Stimulated activated CD4-positive, alpha-beta T cell treated with anti-CD3 and anti-CD28 coated beads, TNF-alpha, amount 100 ng/mL, for 24 hours (primary cell): Measurements from ENCODE around the gene RNF10.
A peak's percentile ranks its signal among the peaks of the same experiment; 100 is the strongest.
"Not testable (repeated sequence)": the region's sequence is repeated elsewhere in the genome, so short reads cannot be mapped to it uniquely, and the experiment has no call there.

Experiments used
- DNase-seq, 3 experiments: peaks; one replicate each; pipeline ENCODE4 v3.0.0-alpha.2; 2020; ENCODE audit warnings: low read depth in 3 of 3

RNF10 gene

GRCh38 chr12:120580787-120581723, 46.9 kb downstream of the RNF10 start, which contains the start of gene POP5:
TSS of gene POP5 (minus strand) at chr12:120581402. CDS start at chr12:120581362, 40 bp downstream.
- peak; percentile 84 to 95 (median 91) for DNase-seq

GRCh38 chr12:120581998-120582397, 47.8 kb downstream of the RNF10 start:
- no peak for DNase-seq

GRCh38 chr12:120583478-120584030, 49.4 kb downstream of the RNF10 start:
- DNase-seq, result peak; percentile 71 to 84 (median 80)

GRCh38 chr12:120584343-120585149, 50.4 kb downstream of the RNF10 start:
- DNase-seq, result peak; percentile 15 to 43 (median 36)

- no peak for DNase-seq
Observed at GRCh38 chr12:120586206-120586605, 52.0 kb downstream of the RNF10 start.

- no peak for DNase-seq
Observed at GRCh38 chr12:120586860-120587259, 52.7 kb downstream of the RNF10 start.

- no peak for DNase-seq
Observed at GRCh38 chr12:120588371-120588770, 54.2 kb downstream of the RNF10 start.

GRCh38 chr12:120588948-120589930, 55.1 kb downstream of the RNF10 start:
- no peak for DNase-seq

- no peak for DNase-seq
Observed at GRCh38 chr12:120590741-120591407, 56.7 kb downstream of the RNF10 start.

GRCh38 chr12:120592121-120593049, 58.2 kb downstream of the RNF10 start:
- DNase-seq, result no peak

GRCh38 chr12:120596901-120597300, 62.7 kb downstream of the RNF10 start:
- DNase-seq, result no peak

GRCh38 chr12:120597861-120598260, 63.7 kb downstream of the RNF10 start:
- DNase-seq, result no peak

- DNase-seq, result no peak
Observed at GRCh38 chr12:120598674-120599463, 64.7 kb downstream of the RNF10 start.

- no peak for DNase-seq
Observed at GRCh38 chr12:120599672-120600552, 65.8 kb downstream of the RNF10 start.

- not testable (repeated sequence) for DNase-seq
Observed at GRCh38 chr12:120602416-120602815, 68.3 kb downstream of the RNF10 start.

- no peak for DNase-seq
Observed at GRCh38 chr12:120610560-120610959, 76.4 kb downstream of the RNF10 start.

GRCh38 chr12:120611534-120611933, 77.4 kb downstream of the RNF10 start:
- not testable (repeated sequence) for DNase-seq
